GM23248 (cell line): Measurements from ENCODE around the gene KDM3B. TPM values are rescaled to one million over a fixed set of nuclear protein-coding genes. Genes with fewer than 3 reads are reported as not detected.

Source experiments
- DNase-seq: peaks from one replicate; pipeline ENCODE4 v3.0.0-alpha.2; 2015
- H2AFZ ChIP-seq: fragments of 200-600 bp; sonication (generic); 2 replicates; pipeline ENCODE4 v1.6.1; 2016; ENCODE audit warnings: antibody characterized with exemption
- H3F3A ChIP-seq: fragments of 200-600 bp; sonication (generic); 2 replicates; pipeline ENCODE4 v1.6.1; 2016; ENCODE audit warnings: mild to moderate bottlenecking, antibody characterized with exemption, mixed run types; ENCODE audit not compliant: insufficient read depth
- H3K27ac ChIP-seq: fragments of 200-600 bp; sonication (generic); 2 replicates; pipeline ENCODE4 v1.5.1; 2016; ENCODE audit warnings: mild to moderate bottlenecking
- H3K27me3 ChIP-seq: fragments of 200-600 bp; sonication (generic); replicated peaks from 2 replicates; pipeline ENCODE4 v1.6.1; 2016; ENCODE audit warnings: mild to moderate bottlenecking; ENCODE audit not compliant: insufficient read depth
- H3K36me3 ChIP-seq: fragments of 200-600 bp; sonication (generic); 2 replicates; pipeline ENCODE4 v1.6.1; 2016; ENCODE audit warnings: low read depth, mild to moderate bottlenecking
- H3K4me1 ChIP-seq: fragments of 200-600 bp; sonication (generic); 2 replicates; pipeline ENCODE4 v1.6.1; 2016; ENCODE audit warnings: mild to moderate bottlenecking; ENCODE audit not compliant: insufficient read depth
- H3K4me2 ChIP-seq: fragments of 200-600 bp; sonication (generic); one replicate; pipeline ENCODE4 v1.6.1; 2016; ENCODE audit warnings: mild to moderate bottlenecking; ENCODE audit not compliant: unreplicated experiment
- H3K4me3 ChIP-seq: fragments of 200-600 bp; sonication (generic); 2 replicates; pipeline ENCODE4 v1.5.1; 2016; ENCODE audit warnings: mild to moderate bottlenecking
- H3K79me2 ChIP-seq: fragments of 200-600 bp; sonication (generic); 2 replicates; pipeline ENCODE4 v1.6.1; 2016; ENCODE audit warnings: mild to moderate bottlenecking; ENCODE audit not compliant: insufficient read depth
- H3K9ac ChIP-seq: fragments of 200-600 bp; sonication (generic); 2 replicates; pipeline ENCODE4 v1.6.1; 2016; ENCODE audit warnings: mild to moderate bottlenecking
- H3K9me2 ChIP-seq: fragments of 200-600 bp; sonication (generic); 2 replicates; pipeline ENCODE4 v1.6.1; 2016; ENCODE audit warnings: mixed run types, mild to moderate bottlenecking, moderate library complexity; ENCODE audit not compliant: insufficient read depth
- H3K9me3 ChIP-seq: fragments of 200-600 bp; sonication (generic); one replicate; pipeline ENCODE4 v1.6.1; 2017; ENCODE audit warnings: low read depth
- H4K20me1 ChIP-seq: fragments of 200-600 bp; sonication (generic); 2 replicates; pipeline ENCODE4 v1.6.0; 2016; ENCODE audit not compliant: insufficient read depth
- EZH2 ChIP-seq: fragments of 200-600 bp; sonication (generic); IDR thresholded peaks from 2 replicates; pipeline ENCODE4 v1.6.1; 2018; ENCODE audit warnings: antibody characterized with exemption, mild to moderate bottlenecking; ENCODE audit not compliant: insufficient read depth, poor library complexity, severe bottlenecking
- EZH2phosphoT487 ChIP-seq: fragments of 200-600 bp; sonication (generic); IDR thresholded peaks from 2 replicates; pipeline ENCODE4 v1.6.1; 2018; ENCODE audit warnings: antibody characterized with exemption, moderate library complexity, mild to moderate bottlenecking, low read depth; ENCODE audit not compliant: insufficient read depth
- WGBS, 2 experiments: methylation state at CpG; one replicate each; pipeline ENCODE4 v1.1.6; 2015 to 2017; ENCODE audit warnings: low lambda C conversion rate in 2 of 2, low coverage in 1 of 2; ENCODE audit errors: missing lambda C conversion rate in 2 of 2; 5-methylcytosine and 5-hydroxymethylcytosine counted together
- in situ Hi-C: fragments of 300-500 bp; cut with MboI; formaldehyde crosslinking; loops from 2 replicates; pipeline ENCODE4 v1.15.0; 2020
- polyA plus RNA-seq: library from polyadenylated mRNA; unstranded; fragments of >200 nt; fragmentation: Nextera tagmentation; extraction: Ambion mirVana; gene quantifications from 2 replicates; pipeline ENCODE4 v1.2.1, GENCODE V29; 2016
- small RNA-seq: library from RNA; depleted of rRNA; stranded (forward); fragments of <200 nt; gene quantifications from one replicate; pipeline ENCODE3, GENCODE V24; 2014; ENCODE audit warnings: low read depth, low replicate concordance
- total RNA-seq: library from RNA; depleted of rRNA; stranded (reverse); fragments of >200 nt; shearing (Covaris generic); gene quantifications from 2 replicates; pipeline ENCODE4 v1.2.3, GENCODE V29; 2014; rRNA removed

The KDM3B gene
- total and polyA plus RNA-seq, 2 experiments from 2014 or later: 12.6 to 28.3 TPM

DNA sequence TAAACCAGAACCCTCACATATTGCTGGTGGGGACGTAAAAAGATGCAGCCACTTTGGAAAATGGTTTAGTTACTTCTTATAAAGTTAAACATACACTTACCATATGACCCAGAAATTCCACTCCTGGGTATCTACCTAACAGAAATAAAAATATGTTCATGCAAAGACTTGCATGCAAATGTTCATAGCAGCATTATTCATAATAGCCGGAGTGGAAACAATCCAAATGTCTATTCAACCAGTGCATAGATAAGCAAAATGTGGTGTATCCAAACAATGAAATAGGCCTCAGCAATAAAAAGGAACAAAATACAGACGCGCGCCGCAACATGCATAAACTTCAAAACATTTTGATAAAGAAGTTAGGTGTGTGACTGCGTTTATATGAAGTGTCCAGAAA is 124.4 kb downstream of the KDM3B start:
- DNase-seq: no peak
- Histone ChIP-seq H3K79me2 (no peaks in the 10 kb centered on the region), H3K9me2 (no peaks in the 10 kb centered on the region), H3K27me3 (no peaks in the 10 kb centered on the region), H3K9ac (no peak overlapping the region), H3K4me3 (no peak overlapping the region), H3K4me1 (no peaks in the 10 kb centered on the region), H3K36me3 (no peaks in the 10 kb centered on the region), H3K9me3 (no peaks in the 10 kb centered on the region), H4K20me1 (no peaks in the 10 kb centered on the region), H3F3A (no peaks in the 10 kb centered on the region), H2AFZ (no peak overlapping the region), H3K4me2 (no peak overlapping the region), H3K27ac (no peak overlapping the region)
- WGBS, 2 experiments: 70 to 75% methylated on average over 7 of the region's 7 CpGs
- TF ChIP-seq EZH2 (no peak), EZH2phosphoT487 (no peak)
- in situ Hi-C loops: no loop called here

DNA sequence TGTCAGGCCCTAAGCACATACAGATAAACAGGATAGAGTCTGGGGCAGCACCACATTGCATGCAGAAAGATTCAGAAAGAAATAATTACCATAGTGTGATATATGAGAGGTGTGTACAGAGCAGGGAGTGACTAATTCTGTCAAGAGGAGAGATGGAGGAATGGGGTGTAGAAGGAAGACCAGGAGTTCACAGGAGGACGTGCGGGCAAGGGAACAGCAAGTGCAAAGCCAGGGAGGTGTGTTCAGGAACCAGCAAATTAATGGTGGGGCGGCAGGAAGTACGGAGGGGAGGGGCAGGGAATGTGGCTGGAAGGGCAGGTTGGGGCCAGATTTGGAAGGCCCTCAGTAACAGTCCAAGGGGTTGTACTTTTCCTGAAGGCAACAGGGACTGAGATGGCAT is 130.2 kb downstream of the KDM3B start:
- H3K79me2 ChIP-seq: no peaks in the 10 kb centered on the region
- in situ Hi-C loops: no loop called here
- 84 to 95% methylated on average over 4 of the region's 4 CpGs for WGBS, 2 experiments

More for the DNA sequence above, 130.2 kb downstream of the KDM3B start:
- H3K9me2 ChIP-seq: no peaks in the 10 kb centered on the region
- H3K27me3 ChIP-seq: no peaks in the 10 kb centered on the region
- peaks cover 9% of the 10 kb centered on the region; the same call in 1 of the 2 replicates for H3F3A ChIP-seq
- H3K36me3 ChIP-seq: no peaks in the 10 kb centered on the region
- peaks cover 6% of the 10 kb centered on the region for H3K4me1 ChIP-seq
- no peak overlapping the region for H3K4me3 ChIP-seq
- H2AFZ ChIP-seq: no peak overlapping the region
- TF ChIP-seq EZH2phosphoT487: no peak
- no peaks in the 10 kb centered on the region for H4K20me1 ChIP-seq
- H3K4me2 ChIP-seq: no peak overlapping the region
- DNase-seq: no peak
- H3K9me3 ChIP-seq: no peaks in the 10 kb centered on the region
- H3K9ac ChIP-seq: no peak overlapping the region
- no peak overlapping the region for H3K27ac ChIP-seq

Small RNA genes within 50 kb of the gene (small RNA-seq; reads per million reads assigned to genes)
- gene AC113403.1: not detected

Other genes starting within 250 kb of the KDM3B start
- gene NME5, start 213.3 kb upstream of the KDM3B start, total RNA-seq: not detected in 2 replicates
- not detected in 2 replicates for gene NME5, start 213.3 kb upstream of the KDM3B start, polyA plus RNA-seq
- gene BRD8, start 174.1 kb upstream of the KDM3B start, total RNA-seq: 41.7 and 49.5 TPM in 2 replicates
- gene BRD8, start 174.1 kb upstream of the KDM3B start, polyA plus RNA-seq: 59.9 and 64.7 TPM in 2 replicates
- 26.0 and 27.3 TPM in 2 replicates for gene KIF20A, start 173.6 kb upstream of the KDM3B start, total RNA-seq
- 26.0 and 28.2 TPM in 2 replicates for gene KIF20A, start 173.6 kb upstream of the KDM3B start, polyA plus RNA-seq
- 29.1 and 30.5 TPM in 2 replicates for gene CDC23, start 139.4 kb upstream of the KDM3B start, total RNA-seq
- 32.5 and 36.5 TPM in 2 replicates for gene CDC23, start 139.4 kb upstream of the KDM3B start, polyA plus RNA-seq
- not detected in 2 replicates for gene GFRA3, start 78.1 kb upstream of the KDM3B start, total RNA-seq
- not detected in 2 replicates for gene GFRA3, start 78.1 kb upstream of the KDM3B start, polyA plus RNA-seq
- gene CDC25C, start 20.9 kb upstream of the KDM3B start, total RNA-seq: 4.5 and 5.9 TPM in 2 replicates
- 2.9 and 4.4 TPM in 2 replicates for gene CDC25C, start 20.9 kb upstream of the KDM3B start, polyA plus RNA-seq
- gene FAM53C, start 14.4 kb upstream of the KDM3B start, total RNA-seq: 26.8 and 34.8 TPM in 2 replicates
- gene FAM53C, start 14.4 kb upstream of the KDM3B start, polyA plus RNA-seq: 25.5 and 26.7 TPM in 2 replicates
- gene REEP2, start 86.4 kb downstream of the KDM3B start, total RNA-seq: 4.4 and 5.0 TPM in 2 replicates
- gene REEP2, start 86.4 kb downstream of the KDM3B start, polyA plus RNA-seq: 8.6 and 9.4 TPM in 2 replicates
- 14.3 and 19.0 TPM in 2 replicates for gene EGR1, start 112.8 kb downstream of the KDM3B start, total RNA-seq
- gene EGR1, start 112.8 kb downstream of the KDM3B start, polyA plus RNA-seq: 161 and 170 TPM in 2 replicates
- gene ETF1, start 190.6 kb downstream of the KDM3B start, total RNA-seq: 124 and 136 TPM in 2 replicates
- gene ETF1, start 190.6 kb downstream of the KDM3B start, polyA plus RNA-seq: 74.1 and 76.0 TPM in 2 replicates
- 380 and 564 TPM in 2 replicates for gene HSPA9, start 222.7 kb downstream of the KDM3B start, total RNA-seq
- 225 and 233 TPM in 2 replicates for gene HSPA9, start 222.7 kb downstream of the KDM3B start, polyA plus RNA-seq